CD4-positive, alpha-beta T cell treated with Interleukin-2 at 100 ng/mL for 4 hours (primary cell): Measurements from ENCODE around the gene STK11.
"Not testable (repeated sequence)": the region's sequence is repeated elsewhere in the genome, so short reads cannot be mapped to it uniquely, and the experiment has no call there.

Experiments used
- DNase-seq: peaks from one replicate; pipeline ENCODE4 v3.0.0-alpha.2; 2020; ENCODE audit warnings: low spot score

STK11 gene

GRCh38 chr19:1208830-1209229, 3.3 kb downstream of the STK11 start:
- not testable (repeated sequence) for DNase-seq

GRCh38 chr19:1210227-1210538, 4.6 kb downstream of the STK11 start:
- no peak for DNase-seq

DNA sequence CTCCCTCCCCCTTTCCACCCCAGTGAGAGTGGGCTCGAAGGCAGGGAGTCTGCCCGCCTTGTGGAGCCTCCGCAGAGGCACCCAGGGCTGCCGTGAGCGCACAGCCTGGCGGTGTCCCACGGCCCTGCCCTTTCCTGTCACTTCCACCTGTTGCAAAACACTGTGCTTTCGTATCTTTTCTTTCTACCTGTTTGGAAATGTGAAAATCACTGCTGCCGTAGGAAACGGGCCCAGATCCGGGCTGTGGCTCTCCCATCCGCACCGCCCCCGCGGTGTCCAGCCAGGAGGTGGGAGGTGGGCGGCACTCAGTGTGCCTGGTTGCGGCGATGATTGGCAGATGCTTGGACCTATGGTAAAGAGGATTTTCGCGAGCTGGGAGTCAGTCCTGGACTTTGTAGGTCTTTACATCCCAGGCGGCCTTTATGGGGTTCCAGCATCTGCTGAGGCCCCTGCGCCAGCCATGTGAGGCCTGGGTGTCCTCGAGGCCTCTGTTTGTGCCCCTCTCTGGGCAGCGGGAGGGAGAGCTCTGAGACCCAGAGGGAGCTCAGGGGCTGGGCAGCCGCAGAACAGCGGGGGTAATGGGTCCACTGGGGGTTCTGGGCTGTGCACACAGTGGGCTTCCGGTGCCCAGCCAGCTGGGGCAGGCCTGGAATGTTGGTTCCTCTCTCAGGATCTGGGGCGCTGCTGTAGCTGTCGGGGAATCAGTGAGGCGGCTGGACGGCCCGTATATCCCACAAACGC, 6.1 kb downstream of the STK11 start:
- DNase-seq, result no peak

DNA sequence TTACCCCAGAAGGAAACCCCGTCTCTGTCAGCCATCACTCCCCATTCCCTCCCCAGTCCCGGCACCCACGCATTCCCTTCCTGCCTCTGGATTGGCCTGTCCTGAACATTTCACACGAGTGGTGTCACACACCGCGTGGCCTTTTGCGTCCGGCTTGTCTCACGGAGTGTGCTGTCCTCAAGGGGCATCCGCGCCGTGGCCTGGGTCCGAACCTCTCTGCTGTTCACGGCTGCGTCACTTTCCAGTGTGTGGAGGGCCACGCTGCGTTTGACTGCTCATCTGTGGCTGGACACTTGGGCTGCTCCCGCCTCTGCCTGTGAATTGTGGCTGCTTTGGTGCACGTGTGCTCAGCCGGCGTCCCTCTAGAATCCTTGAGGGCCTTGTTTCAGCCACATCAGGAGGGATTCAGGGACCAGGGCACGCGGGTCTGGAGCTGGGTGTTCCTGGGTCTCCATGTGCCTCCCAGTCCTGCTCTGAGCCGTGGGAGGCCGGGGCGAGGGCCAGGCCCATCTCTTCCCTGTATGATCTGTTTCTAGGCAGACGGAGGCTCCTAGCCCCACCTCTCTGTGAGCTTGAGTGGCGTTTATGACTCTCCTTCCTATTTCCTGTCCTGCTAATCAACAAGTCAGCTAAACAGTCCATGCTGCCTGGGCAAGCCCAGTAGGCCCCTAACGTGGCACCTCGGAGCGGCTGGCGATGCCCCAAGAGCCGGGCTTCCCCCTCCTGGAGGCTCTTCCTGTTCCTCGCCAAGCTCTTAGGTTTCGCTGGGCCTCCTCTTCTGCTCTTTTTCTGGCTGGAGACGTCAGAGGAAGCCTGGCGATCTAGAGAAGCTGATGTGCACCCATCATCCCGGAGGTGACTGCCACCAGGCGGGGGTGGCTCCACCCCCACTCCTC, 8.1 kb downstream of the STK11 start:
- peak; percentile 50 for DNase-seq

GRCh38 chr19:1214299-1214861, 8.8 kb downstream of the STK11 start:
- no peak for DNase-seq

DNA sequence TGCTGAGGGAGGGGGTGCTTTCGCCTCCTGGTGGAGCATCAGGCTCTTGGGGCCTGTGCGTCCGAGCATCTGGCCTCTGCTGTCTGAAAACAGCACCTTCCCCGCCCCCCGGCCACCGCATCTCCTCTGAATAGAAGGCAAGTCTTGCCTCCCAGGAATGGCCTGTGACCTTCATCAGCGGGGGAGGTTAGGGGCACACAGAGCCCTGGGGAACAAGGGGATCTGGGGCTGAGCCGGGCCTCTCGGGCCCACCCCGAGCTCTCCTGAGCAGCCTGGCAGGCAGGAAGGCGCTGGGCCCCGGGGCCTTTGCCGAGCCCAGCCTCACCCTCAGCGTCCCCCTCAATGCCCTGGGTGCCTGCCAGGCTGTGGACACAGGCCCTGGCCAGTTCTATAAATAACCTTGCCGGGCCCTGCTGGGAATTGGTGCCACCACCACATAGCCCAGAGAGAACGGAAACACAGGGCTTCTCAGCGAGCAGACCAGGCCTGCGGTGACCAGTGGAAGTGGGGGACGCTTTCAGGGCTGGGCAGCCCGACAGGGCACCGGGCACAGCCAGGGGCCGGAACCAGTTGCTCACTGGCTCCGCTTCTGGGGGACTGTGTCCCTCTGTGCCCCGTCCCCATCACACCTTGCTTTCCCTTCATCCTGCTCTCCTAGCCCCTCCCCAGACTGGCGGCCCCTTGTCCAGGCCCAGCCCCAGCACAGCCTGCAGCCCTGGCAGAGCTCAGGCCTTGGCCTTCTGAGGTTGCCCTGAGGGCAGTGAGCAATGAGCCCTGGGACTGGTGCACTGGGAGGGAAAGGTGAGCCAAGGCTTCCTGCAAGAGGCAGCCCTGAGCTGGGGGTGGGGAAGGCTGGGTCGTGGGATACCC, 9.5 kb downstream of the STK11 start:
- no peak for DNase-seq

DNA sequence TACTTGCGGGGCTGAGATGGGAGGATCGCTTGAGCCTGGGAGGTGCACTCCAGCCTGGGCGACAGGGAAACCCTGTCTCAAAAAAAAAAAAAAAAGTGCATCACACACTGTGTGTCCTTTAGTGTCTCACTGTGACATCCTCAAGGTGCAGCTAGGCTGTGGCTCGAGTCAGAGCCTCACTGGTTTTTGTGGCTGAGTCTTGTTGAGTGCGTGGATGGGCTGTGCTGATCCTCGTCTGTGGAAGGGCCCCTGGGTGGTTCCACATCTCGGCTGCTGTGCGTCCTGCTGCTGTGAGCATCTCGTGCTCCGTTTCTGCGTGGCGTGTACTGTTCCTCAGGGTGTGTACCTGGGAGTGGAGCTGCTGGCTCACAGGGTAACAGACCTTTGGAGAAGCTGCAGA, 11.2 kb downstream of the STK11 start:
- DNase-seq, result no peak

- DNase-seq, result no peak
Observed at GRCh38 chr19:1217366-1217765, 11.8 kb downstream of the STK11 start.

DNA sequence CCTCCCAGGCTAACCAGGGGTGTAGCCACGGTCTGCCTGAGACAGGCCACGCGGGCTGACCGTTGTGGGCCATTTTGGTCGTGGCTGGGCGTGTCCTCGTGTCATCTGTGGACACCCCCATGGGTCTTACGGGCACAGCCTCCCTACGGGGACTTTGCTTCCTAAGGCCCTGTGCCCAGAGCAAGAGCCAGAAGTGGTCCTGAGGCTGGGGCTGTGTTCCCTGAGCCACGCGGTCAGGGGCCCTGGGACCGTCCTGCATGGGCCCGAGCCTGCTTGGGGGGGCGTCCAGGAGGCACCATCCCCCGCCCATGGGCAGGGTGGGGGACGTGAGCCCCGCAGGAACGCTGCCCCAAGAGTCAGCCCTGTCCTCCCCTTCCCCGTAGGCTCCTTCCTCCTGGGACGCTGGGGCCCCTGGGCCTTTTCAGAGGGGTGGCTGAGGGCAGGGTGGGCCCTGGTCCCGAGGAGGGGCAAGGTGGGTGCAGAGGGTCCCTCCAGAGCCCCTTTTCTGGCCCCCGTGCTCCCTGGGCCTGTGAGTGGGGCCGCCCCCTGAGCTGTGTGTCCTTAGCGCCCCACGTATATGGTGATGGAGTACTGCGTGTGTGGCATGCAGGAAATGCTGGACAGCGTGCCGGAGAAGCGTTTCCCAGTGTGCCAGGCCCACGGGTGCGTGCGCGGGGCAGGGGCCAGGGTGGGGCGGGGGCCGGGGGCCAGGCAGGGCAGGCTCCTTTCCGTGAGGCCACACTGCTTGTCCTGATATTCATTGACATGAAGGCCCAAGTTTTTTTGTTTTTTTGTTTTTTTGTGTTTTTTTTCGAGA, 13.4 kb downstream of the STK11 start:
- DNase-seq, result no peak

- DNase-seq, result no peak
Observed at GRCh38 chr19:1219786-1220476, 14.4 kb downstream of the STK11 start.

DNA sequence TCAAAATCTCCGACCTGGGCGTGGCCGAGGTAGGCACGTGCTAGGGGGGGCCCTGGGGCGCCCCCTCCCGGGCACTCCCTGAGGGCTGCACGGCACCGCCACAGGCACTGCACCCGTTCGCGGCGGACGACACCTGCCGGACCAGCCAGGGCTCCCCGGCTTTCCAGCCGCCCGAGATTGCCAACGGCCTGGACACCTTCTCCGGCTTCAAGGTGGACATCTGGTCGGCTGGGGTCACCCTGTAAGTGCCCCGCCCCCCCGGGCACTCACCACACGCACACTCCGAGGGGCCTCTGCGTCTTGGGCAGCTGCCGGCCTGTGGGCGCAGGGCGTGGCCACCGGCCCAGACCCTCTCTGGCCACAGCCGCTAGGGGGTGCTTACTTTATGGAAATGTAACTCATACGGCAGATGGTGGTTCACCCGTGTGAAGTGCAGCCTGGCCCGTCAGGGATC, 14.9 kb downstream of the STK11 start:
- no peak for DNase-seq

DNA sequence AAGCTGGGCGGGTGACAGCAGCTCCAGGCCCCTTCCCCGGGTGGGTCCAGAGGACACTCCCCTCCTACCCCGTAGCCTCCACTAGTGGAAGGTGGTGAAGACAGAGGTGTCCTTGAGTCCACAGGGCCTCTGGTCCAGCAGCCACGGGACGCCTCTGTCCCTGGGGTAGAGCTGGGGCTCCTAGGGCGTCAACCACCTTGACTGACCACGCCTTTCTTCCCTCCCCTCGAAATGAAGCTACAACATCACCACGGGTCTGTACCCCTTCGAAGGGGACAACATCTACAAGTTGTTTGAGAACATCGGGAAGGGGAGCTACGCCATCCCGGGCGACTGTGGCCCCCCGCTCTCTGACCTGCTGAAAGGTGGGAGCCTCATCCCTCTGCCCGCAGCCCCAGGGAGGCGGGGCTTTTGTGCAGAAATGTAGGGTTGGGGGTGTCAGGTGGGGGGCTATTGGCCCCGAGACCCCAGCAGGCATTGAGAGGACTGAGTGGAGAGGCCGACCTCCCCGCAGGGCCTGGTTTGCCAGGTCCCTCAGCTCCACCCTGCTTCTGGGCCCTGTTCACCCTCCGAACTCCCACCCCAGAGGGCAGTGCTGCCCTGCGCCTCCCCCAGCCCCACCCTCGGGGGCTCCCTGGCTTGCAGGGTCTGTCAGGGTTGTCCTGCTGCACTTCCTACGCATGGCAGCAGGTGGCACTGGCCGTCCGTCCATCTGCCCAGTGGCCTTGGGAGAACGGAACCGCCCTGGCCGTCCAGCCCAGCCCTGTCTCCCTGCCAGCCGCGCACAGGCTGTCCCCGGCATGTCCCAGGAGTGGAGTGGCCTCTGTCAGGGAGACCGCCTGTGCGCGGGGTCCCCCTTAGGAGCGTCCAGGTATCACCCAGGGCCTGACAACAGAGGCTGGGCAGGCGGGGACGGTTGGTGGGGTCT, 15.7 kb downstream of the STK11 start:
- no peak for DNase-seq

DNA sequence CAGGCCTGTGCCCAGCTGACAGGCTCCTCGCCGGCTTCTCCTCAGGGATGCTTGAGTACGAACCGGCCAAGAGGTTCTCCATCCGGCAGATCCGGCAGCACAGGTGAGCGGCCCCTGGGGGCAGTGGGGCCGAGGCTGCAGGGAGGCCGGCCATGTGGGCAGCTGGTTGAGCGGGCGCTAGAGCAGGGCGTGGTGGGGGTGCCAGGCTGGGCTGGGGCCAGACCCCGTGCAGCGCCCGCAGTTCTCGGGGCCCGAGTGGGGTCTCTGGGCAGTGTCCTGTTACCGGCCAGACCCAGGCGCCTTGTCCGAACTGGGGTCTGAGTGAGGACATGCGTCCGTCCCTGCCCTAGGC, 16.3 kb downstream of the STK11 start:
- no peak for DNase-seq

DNA sequence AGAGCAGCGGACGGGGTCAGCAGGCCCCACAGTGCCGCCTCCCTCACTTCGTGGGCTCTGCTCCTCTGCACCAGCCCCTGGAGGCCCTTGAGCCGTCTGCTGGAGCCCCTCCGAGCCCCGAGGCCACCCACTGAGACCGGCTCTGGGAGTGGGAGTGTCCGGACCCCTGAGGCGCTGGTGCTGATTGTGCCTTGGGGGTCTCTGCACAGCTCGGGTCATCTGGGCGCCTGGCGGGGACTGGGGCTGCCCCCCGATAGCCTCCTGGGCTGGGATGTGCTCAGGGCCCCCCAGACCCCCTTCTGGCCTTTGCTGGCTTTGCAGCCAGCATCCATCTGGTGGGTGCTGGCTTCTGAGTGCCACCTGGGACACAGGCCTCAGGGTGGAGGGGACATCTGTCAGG, 16.8 kb downstream of the STK11 start:
- DNase-seq, result no peak

- no peak for DNase-seq
Observed at GRCh38 chr19:1223018-1223855, 17.7 kb downstream of the STK11 start.

DNA sequence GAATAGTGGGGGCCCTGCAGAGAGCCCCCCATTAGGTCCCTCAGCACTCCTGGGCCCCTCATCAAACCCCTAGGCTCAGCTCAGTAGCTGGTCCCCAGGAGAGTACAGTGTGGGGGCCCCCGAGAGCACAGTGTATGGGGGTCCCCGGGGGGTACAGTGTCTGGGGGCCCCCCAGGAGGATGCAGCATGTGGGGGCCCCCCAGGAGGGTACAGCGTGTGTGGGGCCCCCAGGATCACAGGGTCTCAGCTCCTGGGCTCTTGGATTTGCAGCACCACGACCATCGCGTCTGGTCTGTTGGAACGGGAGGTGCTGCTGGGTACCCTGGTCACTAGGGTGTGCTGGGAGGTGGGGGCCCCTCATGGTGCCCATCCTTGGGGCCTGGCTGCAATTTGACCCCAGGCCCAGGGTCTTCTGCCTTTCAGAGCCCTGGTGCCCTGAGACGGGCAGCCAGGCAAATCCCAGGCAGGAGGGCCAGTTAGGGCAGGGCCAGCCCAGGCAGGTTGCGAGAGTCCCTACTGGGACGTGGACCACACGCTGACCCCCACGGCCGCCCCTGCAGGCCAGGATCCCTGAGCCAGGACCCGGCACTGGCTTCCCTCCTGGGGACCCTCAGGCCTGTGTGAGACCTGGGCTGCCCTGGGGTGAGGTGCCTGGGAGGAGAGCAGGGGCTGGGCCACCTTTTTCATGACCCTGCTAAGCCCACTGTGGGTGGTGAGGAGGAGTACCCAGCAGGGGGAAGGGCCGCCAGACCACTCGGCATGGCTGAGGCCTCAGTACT, 18.7 kb downstream of the STK11 start:
- no peak for DNase-seq

DNA sequence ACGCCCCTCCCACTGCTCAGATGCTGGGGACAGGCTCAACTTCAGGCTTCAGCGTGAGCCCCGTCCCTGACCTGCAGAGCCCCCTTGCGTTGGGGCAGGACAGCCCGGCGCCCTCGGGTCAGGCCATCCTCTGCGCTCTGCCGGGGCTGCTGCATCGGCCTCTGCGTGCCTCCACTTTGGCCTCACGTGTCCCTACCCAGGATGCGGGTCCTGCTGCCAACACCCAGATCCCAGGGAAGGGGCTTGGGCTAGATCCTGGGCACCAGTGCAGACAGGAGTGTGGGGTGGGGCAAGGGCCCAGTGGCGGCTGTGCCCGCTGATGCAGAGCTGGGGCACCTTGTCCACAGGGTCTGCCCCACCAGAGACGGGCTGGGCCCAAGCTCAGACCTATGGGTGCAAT, 19.3 kb downstream of the STK11 start:
- DNase-seq, result no peak
